Nephron (organoid): ENCODE results near the gene SMYD5.

ENCODE experiments used
- H3K27ac Mint-ChIP-seq, 3 experiments: 2 replicates each; pipeline ENCODE4 v1.8.0; 2020; ENCODE audit warnings: mixed read lengths in 3 of 3, mild to moderate bottlenecking in 2 of 3, moderate library complexity in 1 of 3
- H3K27me3 Mint-ChIP-seq: 2 replicates; pipeline ENCODE4 v1.8.0; 2021; ENCODE audit warnings: low read depth, mild to moderate bottlenecking, moderate library complexity, mixed read lengths
- H3K36me3 Mint-ChIP-seq: 2 replicates; pipeline ENCODE4 v1.8.0; 2020; ENCODE audit warnings: low read depth, mixed read lengths
- H3K4me1 Mint-ChIP-seq: 2 replicates; pipeline ENCODE4 v1.8.0; 2020; ENCODE audit warnings: mixed read lengths
- H3K4me3 Mint-ChIP-seq, 3 experiments: 2 replicates each; pipeline ENCODE4 v1.8.0; 2020; ENCODE audit warnings: mild to moderate bottlenecking in 3 of 3, mixed read lengths in 3 of 3, moderate library complexity in 2 of 3
- H3K9me3 Mint-ChIP-seq: 2 replicates; pipeline ENCODE4 v1.8.0; 2020; ENCODE audit warnings: mixed read lengths
- CTCF ChIP-seq, 3 experiments: fragments of 200-600 bp; sonication (generic); IDR thresholded peaks; one replicate each; pipeline ENCODE4 v1.5.0; 2021; ENCODE audit warnings: antibody characterized with exemption in 3 of 3; ENCODE audit not compliant: unreplicated experiment in 3 of 3

The SMYD5 gene

DNA sequence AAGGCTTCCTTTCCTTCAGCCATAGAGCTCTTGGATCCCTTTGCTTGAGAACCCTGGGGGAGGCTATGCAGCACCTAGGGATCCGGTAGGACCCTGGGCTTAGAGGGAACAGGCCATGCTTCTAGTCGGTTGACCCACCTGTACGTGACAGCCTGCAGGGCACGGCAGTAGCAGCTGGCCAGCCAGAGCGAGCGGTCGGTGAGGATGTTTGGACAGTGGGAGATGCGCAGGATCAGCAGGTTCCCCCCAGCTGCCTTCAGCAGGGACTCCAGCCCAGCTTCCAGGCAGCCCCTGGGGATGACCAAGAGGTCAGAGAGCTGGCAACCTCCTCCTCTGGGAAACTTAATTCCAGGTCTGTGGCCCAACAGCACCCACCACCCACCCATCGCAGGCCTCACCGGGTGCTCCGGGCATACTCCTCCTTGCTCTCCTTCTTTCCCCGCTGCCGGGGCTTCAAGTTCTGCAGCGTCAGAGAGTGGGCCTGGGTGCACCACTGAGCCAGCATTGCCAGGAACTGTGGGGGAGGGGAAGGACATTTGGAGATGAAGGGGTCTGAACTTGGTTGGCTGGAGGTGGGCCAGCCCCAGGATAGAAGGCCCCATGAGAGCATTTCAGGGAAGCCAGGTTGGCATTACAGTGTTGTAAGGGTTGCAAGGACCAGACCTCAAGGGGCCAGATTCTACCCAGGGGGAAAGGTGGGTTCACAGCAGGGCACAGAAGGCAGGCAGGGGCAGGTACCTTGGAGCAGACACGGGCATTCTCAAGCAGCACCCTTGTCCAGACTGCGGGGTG lies 49.7 kb downstream of the SMYD5 start:
- H3K27me3 Mint-ChIP-seq = peaks cover 28% of the 10 kb centered on the region
- no peak for TF ChIP-seq CTCF (IDR thresholded peaks at IDR 0.05; ENCODE audit: unreplicated experiment in 3 of 3)
- no peak overlapping the region for H3K4me3 Mint-ChIP-seq
- H3K4me1 Mint-ChIP-seq = peaks cover 4% of the 10 kb centered on the region
- H3K27ac Mint-ChIP-seq = no peak overlapping the region
- no peaks in the 10 kb centered on the region for H3K36me3 Mint-ChIP-seq
- no peaks in the 10 kb centered on the region for H3K9me3 Mint-ChIP-seq

DNA sequence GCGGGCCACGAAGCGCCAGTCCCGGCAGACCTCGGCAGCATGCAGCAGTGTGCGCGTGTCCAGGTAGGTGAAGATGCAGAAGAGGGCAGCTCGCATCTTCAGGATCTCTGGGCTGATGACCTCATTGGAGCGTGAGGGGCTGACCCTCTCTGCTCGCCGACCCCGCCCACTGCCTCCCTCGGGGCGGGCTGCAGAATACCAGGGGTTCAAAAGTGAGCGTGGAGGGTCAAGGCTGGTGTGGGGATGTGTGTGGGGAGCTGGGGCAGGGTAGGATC lies 50.2 kb downstream of the SMYD5 start:
- no peaks in the 10 kb centered on the region for H3K36me3 Mint-ChIP-seq
- H3K4me1 Mint-ChIP-seq = peaks cover 4% of the 10 kb centered on the region
- H3K27me3 Mint-ChIP-seq = peaks cover 30% of the 10 kb centered on the region
- H3K27ac Mint-ChIP-seq = no peak overlapping the region
- no peak for TF ChIP-seq CTCF (IDR thresholded peaks at IDR 0.05; ENCODE audit: unreplicated experiment in 3 of 3)
- no peaks in the 10 kb centered on the region for H3K9me3 Mint-ChIP-seq
- H3K4me3 Mint-ChIP-seq = no peak overlapping the region

GRCh38 chr2:73264783-73265182 lies 50.7 kb downstream of the SMYD5 start:
- Mint-ChIP-seq H3K36me3 (no peaks in the 10 kb centered on the region), H3K9me3 (no peaks in the 10 kb centered on the region), H3K4me1 (peaks cover 4% of the 10 kb centered on the region), H3K27me3 (peaks cover 33% of the 10 kb centered on the region), H3K27ac (no peak overlapping the region), H3K4me3 (no peak overlapping the region)
- no peak for TF ChIP-seq CTCF (IDR thresholded peaks at IDR 0.05; ENCODE audit: unreplicated experiment in 3 of 3)

DNA sequence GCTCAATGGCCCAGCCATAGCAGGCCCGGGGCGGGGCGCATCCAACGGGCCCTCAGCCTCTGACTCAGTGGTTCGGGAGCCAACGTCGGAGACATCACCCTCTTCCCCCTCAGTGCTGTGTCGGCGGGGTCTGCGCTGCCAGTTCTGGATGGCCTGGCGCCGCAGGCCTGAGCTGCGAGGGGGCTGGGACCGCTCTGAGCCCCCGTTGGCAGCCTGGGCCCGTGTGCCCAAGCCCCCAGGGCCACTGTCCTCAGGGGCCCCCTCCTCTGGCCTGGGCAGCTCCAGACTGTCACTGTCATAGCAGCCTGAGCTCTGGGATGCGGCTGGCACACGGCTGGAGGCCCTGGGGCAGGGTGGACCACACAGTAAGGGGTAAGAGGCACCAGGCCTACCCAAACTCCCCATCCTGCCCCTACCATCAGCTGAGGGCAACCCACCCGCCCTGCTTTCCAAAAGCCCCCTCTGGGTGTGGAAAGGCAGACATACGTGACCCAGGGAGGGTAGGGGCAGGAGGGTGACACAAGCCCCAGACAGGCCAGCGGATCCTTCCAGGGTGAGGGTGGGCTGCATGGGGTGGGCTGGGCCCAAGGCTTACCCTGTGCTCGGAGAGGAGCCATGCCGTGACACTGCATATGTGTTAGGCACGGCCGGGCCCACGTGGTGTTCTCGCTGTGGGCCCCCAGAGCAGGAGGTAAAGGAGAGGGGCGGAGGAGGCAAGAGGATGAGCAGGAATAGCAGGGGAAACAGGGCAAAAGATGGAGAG lies 51.4 kb downstream of the SMYD5 start:
- no peak for TF ChIP-seq CTCF (IDR thresholded peaks at IDR 0.05; ENCODE audit: unreplicated experiment in 3 of 3)
- H3K4me1 Mint-ChIP-seq = peaks cover 4% of the 10 kb centered on the region
- no peak overlapping the region for H3K27ac Mint-ChIP-seq
- H3K4me3 Mint-ChIP-seq = no peak overlapping the region
- H3K27me3 Mint-ChIP-seq = peaks cover 40% of the 10 kb centered on the region
- H3K9me3 Mint-ChIP-seq = no peaks in the 10 kb centered on the region
- no peaks in the 10 kb centered on the region for H3K36me3 Mint-ChIP-seq

DNA sequence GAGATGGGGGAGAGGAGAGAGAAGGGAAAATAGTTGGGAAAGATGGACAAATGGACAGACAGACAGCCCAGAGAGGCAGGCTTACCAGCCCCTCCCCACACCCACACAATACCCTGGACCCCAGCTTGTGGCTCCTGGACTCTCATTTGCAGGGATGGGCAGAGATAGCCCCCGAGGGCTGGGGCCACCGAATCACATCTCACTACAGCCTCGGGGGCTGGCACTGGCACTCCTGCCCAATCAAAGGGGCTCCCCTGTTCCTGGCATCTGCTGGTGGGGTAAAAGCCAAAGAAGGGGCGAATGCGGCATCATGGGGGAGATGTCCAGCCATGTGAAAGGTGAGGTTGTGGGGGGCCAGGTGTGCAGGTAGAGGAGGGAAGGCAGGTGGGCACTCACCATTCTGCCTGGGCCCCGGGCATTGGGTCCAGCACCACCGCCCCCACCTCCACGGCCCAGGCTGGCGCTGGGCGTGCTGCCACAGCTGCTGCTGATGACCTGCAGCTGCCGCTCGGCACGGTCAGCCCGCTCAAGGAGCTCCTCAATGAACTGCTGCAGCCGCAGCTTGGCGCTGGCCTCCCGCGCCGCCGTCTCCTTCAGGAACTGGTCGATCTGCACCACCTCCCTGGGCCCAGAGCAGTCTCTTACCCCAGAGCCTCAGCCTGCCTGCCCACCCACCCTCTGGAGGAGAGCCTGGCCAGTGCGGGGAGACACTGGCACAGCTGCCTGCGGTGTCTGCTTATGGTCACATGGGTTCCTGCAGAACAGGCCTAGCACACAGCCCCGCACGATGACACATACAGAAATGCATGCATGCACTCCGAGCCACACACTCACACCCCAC lies 52.2 kb downstream of the SMYD5 start:
- H3K4me1 Mint-ChIP-seq = peaks cover 4% of the 10 kb centered on the region
- no peak overlapping the region for H3K4me3 Mint-ChIP-seq
- H3K36me3 Mint-ChIP-seq = no peaks in the 10 kb centered on the region
- H3K27me3 Mint-ChIP-seq = peaks cover 48% of the 10 kb centered on the region
- H3K9me3 Mint-ChIP-seq = no peaks in the 10 kb centered on the region
- TF ChIP-seq CTCF (IDR thresholded peaks at IDR 0.05; ENCODE audit: unreplicated experiment in 3 of 3) = no peak
- no peak overlapping the region for H3K27ac Mint-ChIP-seq
